Uterus (tissue), 2 donors: Measurements from ENCODE around the gene ABHD16A.

Experiments used
- CTCF ChIP-seq, 4 experiments: fragments of 200-600 bp in 2 of 4; fragments of 450-650 bp in 2 of 4; sonication (generic) in 2 of 4; IDR thresholded peaks; one replicate each; pipeline ENCODE4 v1.5.1; 2016 to 2019; ENCODE audit warnings: antibody characterized with exemption in 4 of 4, mild to moderate bottlenecking in 2 of 4, moderate library complexity in 1 of 4
- POLR2A ChIP-seq, 2 donors: fragments of 450-650 bp; IDR thresholded peaks; one replicate each; pipeline ENCODE4 v1.6.1; 2016; ENCODE audit warnings: antibody characterized with exemption in 2 of 2, mild to moderate bottlenecking in 1 of 2, moderate library complexity in 1 of 2

- TF ChIP-seq CTCF (IDR thresholded peaks at IDR 0.05), result no peak
- TF ChIP-seq POLR2A (IDR thresholded peaks at IDR 0.05), result no peak
Measured at GRCh38 chr6:31744422-31744821, 41.3 kb upstream of the ABHD16A start.
